Thyroid gland (tissue), 4 donors: Measurements from ENCODE around the gene AMBP. TPM values are rescaled to one million over a fixed set of nuclear protein-coding genes. Genes with fewer than 3 reads are reported as not detected.
A peak's percentile ranks its signal among the peaks of the same experiment; 100 is the strongest.

ENCODE experiments used
- DNase-seq, 2 donors: peaks; one replicate each; pipeline ENCODE4 v3.0.0-alpha.2; 2019
- H3K27ac ChIP-seq, 3 donors: fragments of 200-600 bp; sonication (generic); 1 replicate in 2 of 3; 2 replicates in 1 of 3; pipeline ENCODE4 v1.5.1; 2016 to 2019; ENCODE audit warnings: mild to moderate bottlenecking in 1 of 3, moderate library complexity in 1 of 3
- H3K27me3 ChIP-seq: fragments of 200-600 bp; sonication (generic); one replicate; pipeline ENCODE4 v1.5.1; 2019
- H3K36me3 ChIP-seq, 2 donors: fragments of 200-600 bp; sonication (generic); one replicate each; pipeline ENCODE4 v1.5.1; 2016 to 2019
- H3K4me1 ChIP-seq, 2 donors: fragments of 200-600 bp; sonication (generic); one replicate each; pipeline ENCODE4 v1.5.1; 2017 to 2019
- H3K4me3 ChIP-seq, 3 donors: fragments of 200-600 bp; sonication (generic); replicated peaks in 1 of 3; 1 replicate in 2 of 3; 2 replicates in 1 of 3; pipeline ENCODE4 v1.5.1; 2016; ENCODE audit warnings: mild to moderate bottlenecking in 1 of 3
- H3K9me3 ChIP-seq: fragments of 200-600 bp; sonication (generic); one replicate; pipeline ENCODE4 v1.5.1; 2017
- POLR2A ChIP-seq, 2 donors: fragments of 450-650 bp; IDR thresholded peaks; one replicate each; pipeline ENCODE4 v1.6.1; 2017; ENCODE audit warnings: antibody characterized with exemption in 2 of 2, mild to moderate bottlenecking in 2 of 2, moderate library complexity in 1 of 2
- WGBS, 2 donors: methylation state at CpG; one replicate each; pipeline ENCODE4 v1.1.5; 2017; 5-methylcytosine and 5-hydroxymethylcytosine counted together
- intact Hi-C: fragments of 100-400 bp; cut with DNase I; formaldehyde crosslinking; loops from one replicate; pipeline ENCODE4 v1.15.1; 2023
- total RNA-seq, 4 donors: library from RNA; depleted of rRNA; stranded (reverse); fragments of >200 nt; gene quantifications; one replicate each; pipeline ENCODE4 v1.2.3, GENCODE V29; 2016
- TF ChIP-seq, protein P1 (sequence below), 6 experiments: fragments of 200-600 bp in 3 of 6; fragments of 450-650 bp in 3 of 6; sonication (generic) in 3 of 6; IDR thresholded peaks; one replicate each; pipeline ENCODE4 v1.5.1; 2016 to 2019; ENCODE audit warnings: antibody characterized with exemption in 6 of 6, mild to moderate bottlenecking in 2 of 6, inconsistent platforms in 1 of 6, moderate library complexity in 1 of 6

AMBP gene
- total RNA-seq, 4 donors from 2014 or later, result 0.83 to 4.2 (median 2.1) TPM; not detected in 1

- no peaks in the 10 kb centered on the region for H3K36me3 ChIP-seq
- no peak overlapping the region for H3K4me3 ChIP-seq
- H3K9me3 ChIP-seq, result no peaks in the 10 kb centered on the region
- no peaks in the 10 kb centered on the region for H3K27me3 ChIP-seq
- H3K4me1 ChIP-seq, result peaks cover 10 to 13% of the 10 kb centered on the region in 2 donors
- peak; percentile 89 to 92 for DNase-seq
- intact Hi-C loops, result no loop called here
- H3K27ac ChIP-seq, result peak overlapping the region; percentile 45 to 76 (median 57)
- 54 to 60% methylated on average over 14 of the region's 14 CpGs for WGBS, 2 donors
- TF ChIP-seq, protein P1, sequence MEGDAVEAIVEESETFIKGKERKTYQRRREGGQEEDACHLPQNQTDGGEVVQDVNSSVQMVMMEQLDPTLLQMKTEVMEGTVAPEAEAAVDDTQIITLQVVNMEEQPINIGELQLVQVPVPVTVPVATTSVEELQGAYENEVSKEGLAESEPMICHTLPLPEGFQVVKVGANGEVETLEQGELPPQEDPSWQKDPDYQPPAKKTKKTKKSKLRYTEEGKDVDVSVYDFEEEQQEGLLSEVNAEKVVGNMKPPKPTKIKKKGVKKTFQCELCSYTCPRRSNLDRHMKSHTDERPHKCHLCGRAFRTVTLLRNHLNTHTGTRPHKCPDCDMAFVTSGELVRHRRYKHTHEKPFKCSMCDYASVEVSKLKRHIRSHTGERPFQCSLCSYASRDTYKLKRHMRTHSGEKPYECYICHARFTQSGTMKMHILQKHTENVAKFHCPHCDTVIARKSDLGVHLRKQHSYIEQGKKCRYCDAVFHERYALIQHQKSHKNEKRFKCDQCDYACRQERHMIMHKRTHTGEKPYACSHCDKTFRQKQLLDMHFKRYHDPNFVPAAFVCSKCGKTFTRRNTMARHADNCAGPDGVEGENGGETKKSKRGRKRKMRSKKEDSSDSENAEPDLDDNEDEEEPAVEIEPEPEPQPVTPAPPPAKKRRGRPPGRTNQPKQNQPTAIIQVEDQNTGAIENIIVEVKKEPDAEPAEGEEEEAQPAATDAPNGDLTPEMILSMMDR (IDR thresholded peaks at IDR 0.05), result no peak
- no peak for TF ChIP-seq POLR2A (IDR thresholded peaks at IDR 0.05)
Observed at GRCh38 chr9:114072184-114073140, 5.6 kb downstream of the AMBP start.

DNA sequence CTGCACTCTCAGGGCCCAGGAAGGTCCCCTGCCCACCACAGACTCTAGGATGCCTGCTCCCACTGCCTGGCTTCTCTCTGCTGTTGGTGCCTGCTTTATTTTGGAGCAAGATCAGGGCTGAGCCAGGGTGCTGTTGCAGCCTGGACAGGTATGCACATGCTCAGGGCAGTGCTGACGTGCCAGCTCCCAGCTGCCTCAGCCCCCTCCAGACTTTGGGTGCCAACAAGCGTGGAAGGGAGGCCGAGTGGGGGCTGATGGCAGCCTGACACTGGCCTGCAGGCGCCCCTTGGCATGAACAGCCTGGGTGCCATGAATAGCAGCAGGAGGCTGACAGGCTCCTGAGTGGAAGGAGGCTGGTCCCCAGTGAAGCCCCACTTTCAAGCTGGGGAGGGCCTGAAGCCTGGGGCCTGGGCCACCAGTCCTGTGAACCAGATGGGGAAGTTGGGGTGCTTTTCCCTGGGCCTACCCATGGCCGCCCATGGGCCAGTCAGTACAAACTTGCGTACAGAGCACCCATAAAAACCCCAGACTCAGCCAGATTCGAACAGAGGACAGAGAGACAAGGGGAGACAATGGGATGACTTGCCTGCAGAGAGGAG lies 6.8 kb downstream of the AMBP start:
- Histone ChIP-seq H3K4me3 (no peak overlapping the region), H3K27me3 (no peaks in the 10 kb centered on the region), H3K9me3 (no peaks in the 10 kb centered on the region), H3K36me3 (no peaks in the 10 kb centered on the region), H3K27ac (no peak overlapping the region), H3K4me1 (peaks cover 10 to 13% of the 10 kb centered on the region in 2 donors)
- intact Hi-C loops, result no loop called here
- no peak for DNase-seq
- 80% methylated on average over 1 of the region's 7 CpGs; no CpG with 5 or more reads in 1 of the 2 donors for WGBS, 2 donors
- TF ChIP-seq POLR2A (IDR thresholded peaks at IDR 0.05), result no peak
- TF ChIP-seq, protein P1 (IDR thresholded peaks at IDR 0.05), result no peak

GRCh38 chr9:114070188-114071103 lies 7.7 kb downstream of the AMBP start:
- DNase-seq, result no peak
- TF ChIP-seq, protein P1 (IDR thresholded peaks at IDR 0.05), result no peak
- TF ChIP-seq POLR2A (IDR thresholded peaks at IDR 0.05), result no peak
- intact Hi-C loops, result no loop called here

GRCh38 chr9:114069476-114070187 lies 8.5 kb downstream of the AMBP start:
- Histone ChIP-seq H3K9me3 (no peaks in the 10 kb centered on the region), H3K4me1 (peaks cover 10 to 13% of the 10 kb centered on the region in 2 donors), H3K27me3 (no peaks in the 10 kb centered on the region), H3K4me3 (no peak overlapping the region), H3K27ac (no peak overlapping the region), H3K36me3 (no peaks in the 10 kb centered on the region)
- TF ChIP-seq POLR2A (IDR thresholded peaks at IDR 0.05), result no peak
- TF ChIP-seq, protein P1 (IDR thresholded peaks at IDR 0.05), result no peak
- DNase-seq, result no peak
- intact Hi-C loops, result no loop called here
- 91 to 93% methylated on average over 8 to 9 of the region's 9 CpGs for WGBS, 2 donors

More at GRCh38 chr9:114070188-114071103, 7.7 kb downstream of the AMBP start:
- 94 to 97% methylated on average over 11 to 12 of the region's 17 CpGs for WGBS, 2 donors
- Histone ChIP-seq H3K4me1 (peaks cover 10 to 13% of the 10 kb centered on the region in 2 donors), H3K27ac (no peak overlapping the region), H3K27me3 (no peaks in the 10 kb centered on the region), H3K4me3 (no peak overlapping the region), H3K9me3 (no peaks in the 10 kb centered on the region), H3K36me3 (no peaks in the 10 kb centered on the region)
